IMR-90 (cell line): ENCODE data around the gene AXIN1. TPM values are rescaled to one million over a fixed set of nuclear protein-coding genes. Genes with fewer than 3 reads are reported as not detected.

ENCODE experiments used
- ATAC-seq: fragments of 200-7000 bp; cut with Tn5 transposase; 2 replicates; pipeline ENCODE4 v1.9.1; 2020; ENCODE audit warnings: low read depth, mild to moderate bottlenecking, moderate library complexity
- BruUV-seq: library from RNA; stranded (reverse); fragments of 400-500 nt; replicated peaks from 2 replicates; lab custom pipeline; 2021; lab: Mats Ljungman, UMichigan
- CTCF ChIA-PET: fragments of 300-600 bp; formaldehyde crosslinking; extraction: SDS; loops from one replicate; lab custom pipeline; 2021; ENCODE audit warnings: antibody characterized with exemption; lab: Yijun Ruan, JAX
- POLR2A ChIA-PET: fragments of 300-600 bp; sonication (Branson Sonifier 250); formaldehyde crosslinking; loops from one replicate; lab custom pipeline; 2022; ENCODE audit warnings: antibody characterized with exemption; ENCODE audit not compliant: unreplicated experiment; lab: Charles Lee
- DNase-seq: peaks from one replicate; pipeline ENCODE4 v3.0.0; 2013
- H2AFZ ChIP-seq: replicated peaks from 2 replicates; pipeline ENCODE3; 2013; ENCODE audit warnings: low read length, mild to moderate bottlenecking; ENCODE audit not compliant: poor library complexity
- H2AK5ac ChIP-seq: 2 replicates; pipeline ENCODE4 v1.6.1; 2013; ENCODE audit warnings: low read depth, low read length, inconsistent platforms
- H2AK9ac ChIP-seq: replicated peaks from 2 replicates; pipeline ENCODE3; 2013; ENCODE audit warnings: mild to moderate bottlenecking, low read depth, low read length, moderate library complexity; ENCODE audit not compliant: poor library complexity
- H2BK120ac ChIP-seq: 2 replicates; pipeline ENCODE4 v1.6.1; 2013; ENCODE audit warnings: low read depth, low read length, inconsistent platforms
- H2BK15ac ChIP-seq: 3 replicates; pipeline ENCODE4 v1.6.1; 2013; ENCODE audit warnings: low read depth, low read length, inconsistent platforms
- H2BK20ac ChIP-seq: 2 replicates; pipeline ENCODE4 v1.6.1; 2013; ENCODE audit warnings: low read depth, mild to moderate bottlenecking, inconsistent platforms, low read length, moderate library complexity
- H2BK5ac ChIP-seq: 2 replicates; pipeline ENCODE4 v1.6.1; 2013; ENCODE audit warnings: mild to moderate bottlenecking, low read depth, low read length, inconsistent platforms; ENCODE audit not compliant: poor library complexity, severe bottlenecking
- H3K14ac ChIP-seq: replicated peaks from 2 replicates; pipeline ENCODE4 v1.6.1; 2013; ENCODE audit warnings: low read depth, low read length, inconsistent platforms
- H3K18ac ChIP-seq: 2 replicates; pipeline ENCODE4 v1.6.1; 2013; ENCODE audit warnings: low read depth, low read length, control low read depth
- H3K23ac ChIP-seq: 2 replicates; pipeline ENCODE4 v1.6.1; 2013; ENCODE audit warnings: low read depth, low read length, inconsistent platforms
- H3K27ac ChIP-seq: 2 replicates; pipeline ENCODE4 v1.5.1; 2013; ENCODE audit warnings: mild to moderate bottlenecking, control low read depth, low read length; ENCODE audit not compliant: insufficient read depth
- H3K27me3 ChIP-seq: 2 replicates; pipeline ENCODE4 v1.6.1; 2013; ENCODE audit warnings: low read length; ENCODE audit not compliant: control insufficient read depth, insufficient read depth
- H3K36me3 ChIP-seq: 2 replicates; pipeline ENCODE4 v1.6.1; 2013; ENCODE audit warnings: low read length, mixed read lengths; ENCODE audit not compliant: control insufficient read depth, insufficient read depth
- H3K4ac ChIP-seq: 2 replicates; pipeline ENCODE4 v1.6.1; 2013; ENCODE audit warnings: low read depth, low read length, inconsistent platforms
- H3K4me1 ChIP-seq: 2 replicates; pipeline ENCODE4 v1.6.1; 2013; ENCODE audit warnings: low read length, mixed read lengths; ENCODE audit not compliant: control insufficient read depth, insufficient read depth
- H3K4me2 ChIP-seq: 2 replicates; pipeline ENCODE4 v1.6.1; 2013; ENCODE audit warnings: low read depth, mild to moderate bottlenecking, control low read depth, low read length, moderate library complexity
- H3K4me3 ChIP-seq: 2 replicates; pipeline ENCODE4 v1.5.1; 2013; ENCODE audit warnings: low read depth, mild to moderate bottlenecking, control low read depth, low read length, moderate library complexity; ENCODE audit not compliant: insufficient read depth
- H3K56ac ChIP-seq: 2 replicates; pipeline ENCODE4 v1.6.1; 2013; ENCODE audit warnings: low read length, inconsistent platforms; ENCODE audit not compliant: insufficient read depth; ENCODE audit errors: extremely low read depth
- H3K79me1 ChIP-seq, 2 experiments: 2 replicates each; pipeline ENCODE4 v1.6.1; 2013; ENCODE audit warnings: low read length in 2 of 2, inconsistent platforms in 1 of 2, low read depth in 1 of 2
- H3K9ac ChIP-seq: 2 replicates; pipeline ENCODE4 v1.6.1; 2013; ENCODE audit warnings: low read depth, low read length, control low read depth
- H3K9me1 ChIP-seq: 2 replicates; pipeline ENCODE4 v1.6.1; 2013; ENCODE audit warnings: low read length, inconsistent platforms; ENCODE audit not compliant: insufficient read depth
- H3K9me3 ChIP-seq: 2 replicates; pipeline ENCODE4 v1.6.1; 2013; ENCODE audit warnings: low read length; ENCODE audit not compliant: control insufficient read depth, insufficient read depth
- H4K20me1 ChIP-seq: 2 replicates; pipeline ENCODE4 v1.6.1; 2013; ENCODE audit warnings: low read length, inconsistent platforms; ENCODE audit not compliant: insufficient read depth
- H4K5ac ChIP-seq: 2 replicates; pipeline ENCODE4 v1.6.1; 2013; ENCODE audit warnings: mild to moderate bottlenecking, low read depth, low read length, control low read depth
- H4K8ac ChIP-seq, 2 experiments: 2 replicates each; pipeline ENCODE4 v1.6.1; 2013; ENCODE audit warnings: low read depth in 2 of 2, low read length in 2 of 2, control low read depth in 1 of 2, inconsistent platforms in 1 of 2
- H4K91ac ChIP-seq: 2 replicates; pipeline ENCODE4 v1.6.1; 2013; ENCODE audit warnings: low read depth, low read length, inconsistent platforms; ENCODE audit not compliant: insufficient read depth
- BHLHE40 ChIP-seq: fragments of 150-350 bp; IDR thresholded peaks from 2 replicates; pipeline ENCODE4 v1.6.1; 2016; ENCODE audit warnings: mild to moderate bottlenecking, low read depth, low read length
- CEBPB ChIP-seq: IDR thresholded peaks from 2 replicates; pipeline ENCODE4 v1.6.1; 2012; ENCODE audit warnings: low read depth, low read length, improper control_type of control experiment
- CHD1 ChIP-seq: IDR thresholded peaks from 2 replicates; pipeline ENCODE4 v1.6.1; 2012; ENCODE audit warnings: low read depth, low read length, improper control_type of control experiment
- CTCF ChIP-seq: conservative IDR thresholded peaks from 2 replicates; pipeline ENCODE4 v1.5.1; 2012; ENCODE audit warnings: mild to moderate bottlenecking, low read depth, low read length, improper control_type of control experiment
- ELK1 ChIP-seq: fragments of 150-350 bp; IDR thresholded peaks from 2 replicates; pipeline ENCODE4 v1.6.1; 2016; ENCODE audit warnings: low read depth, mild to moderate bottlenecking, low read length, moderate library complexity, borderline replicate concordance
- FOS ChIP-seq: fragments of 150-350 bp; IDR thresholded peaks from 2 replicates; pipeline ENCODE4 v1.6.1; 2016; ENCODE audit warnings: low read depth, low read length
- MAFK ChIP-seq: IDR thresholded peaks from 2 replicates; pipeline ENCODE4 v1.6.1; 2012; ENCODE audit warnings: low read depth, low read length, improper control_type of control experiment
- MAZ ChIP-seq: IDR thresholded peaks from 2 replicates; pipeline ENCODE4 v1.6.1; 2012; ENCODE audit warnings: low read depth, mild to moderate bottlenecking, low read length, improper control_type of control experiment, moderate library complexity, borderline replicate concordance
- MXI1 ChIP-seq: IDR thresholded peaks from 2 replicates; pipeline ENCODE4 v1.6.1; 2012; ENCODE audit warnings: low read depth, mild to moderate bottlenecking, low read length, moderate library complexity, borderline replicate concordance
- NFE2L2 ChIP-seq: fragments of 150-350 bp; IDR thresholded peaks from 2 replicates; pipeline ENCODE4 v1.6.1; 2016; ENCODE audit warnings: low read depth, mild to moderate bottlenecking, low read length
- POLR2A ChIP-seq: IDR thresholded peaks from 2 replicates; pipeline ENCODE4 v1.6.1; 2012; ENCODE audit warnings: mild to moderate bottlenecking, low read depth, low read length
- RAD21 ChIP-seq: IDR thresholded peaks from 2 replicates; pipeline ENCODE4 v1.6.1; 2012; ENCODE audit warnings: low read length, improper control_type of control experiment
- RCOR1 ChIP-seq: IDR thresholded peaks from 2 replicates; pipeline ENCODE4 v1.6.1; 2012; ENCODE audit warnings: mild to moderate bottlenecking, low read length, improper control_type of control experiment; ENCODE audit not compliant: insufficient replicate concordance
- RFX5 ChIP-seq: IDR thresholded peaks from 2 replicates; pipeline ENCODE4 v1.8.0; 2012; ENCODE audit warnings: low read depth, mild to moderate bottlenecking, low read length, moderate library complexity
- SMC3 ChIP-seq: fragments of 150-350 bp; IDR thresholded peaks from 2 replicates; pipeline ENCODE4 v1.6.1; 2016; ENCODE audit warnings: low read depth, mild to moderate bottlenecking, antibody characterized with exemption, low read length, moderate library complexity
- USF2 ChIP-seq: fragments of 150-350 bp; IDR thresholded peaks from 2 replicates; pipeline ENCODE4 v1.6.1; 2017; ENCODE audit warnings: mild to moderate bottlenecking, antibody characterized with exemption, low read length, low read depth
- WGBS, 2 experiments: methylation state at CpG; one replicate each; pipeline versions ENCODE4 v1.1.5 to v1.1.7; 2013; ENCODE audit warnings: missing lambda C conversion rate in 2 of 2; ENCODE audit not compliant: insufficient read length in 1 of 2; ENCODE audit errors: extremely low coverage in 2 of 2; 5-methylcytosine and 5-hydroxymethylcytosine counted together
- dilution Hi-C: fragments of 300-500 bp; cut with HindIII; formaldehyde crosslinking; loops from one replicate; pipeline ENCODE4 v1.14.3; 2018; ENCODE audit warnings: low sequenced_read_pairs; ENCODE audit not compliant: unreplicated experiment
- in situ Hi-C: fragments of 300-500 bp; cut with MboI; formaldehyde crosslinking; loops from 3 replicates; pipeline ENCODE4 v1.14.3; 2019; ENCODE audit warnings: low sequenced_read_pairs, inconsistent platforms, mixed read lengths
- intact Hi-C: fragments of 100-400 bp; cut with micrococcal nuclease; formaldehyde crosslinking; loops from 2 replicates; pipeline ENCODE4 v1.10.0; 2022
- polyA plus RNA-seq, 3 experiments: library from polyadenylated mRNA; depleted of rRNA; stranded (reverse); fragments of >200 nt; gene quantifications; 2 replicates each; pipeline ENCODE4 v1.2.3, GENCODE V29; 2012; ENCODE audit warnings: low replicate concordance in 1 of 3
- total RNA-seq: library from RNA; depleted of rRNA; stranded (reverse); fragments of >200 nt; gene quantifications from 2 replicates; pipeline ENCODE4 v1.2.3, GENCODE V29; 2012

Gene AXIN1
- total and polyA plus RNA-seq, 2 of the 4 experiments (the other 2 are of a cell fraction) = 10.9 to 14.2 TPM

DNA sequence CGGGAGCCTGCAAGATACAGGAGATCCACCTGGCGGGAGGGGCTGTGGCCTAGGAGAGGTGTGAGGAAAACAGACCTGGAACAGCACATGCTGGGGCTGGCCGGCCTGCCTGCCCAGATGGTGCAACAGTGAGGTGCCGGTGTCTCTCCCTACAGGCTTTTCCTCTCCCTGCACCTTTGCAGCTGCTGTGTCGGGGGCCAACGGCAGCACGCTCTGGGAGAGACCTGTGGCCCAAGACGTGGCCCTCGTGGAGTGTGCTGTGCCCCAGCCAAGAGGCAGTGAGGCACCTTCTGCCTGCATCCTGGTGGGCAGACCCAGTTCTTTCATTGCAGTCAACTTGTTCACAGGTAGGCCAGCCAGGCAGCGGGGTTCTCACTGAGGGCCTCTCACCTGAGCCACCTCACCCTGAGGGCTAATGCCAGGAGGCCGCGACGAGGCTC is 92.7 kb downstream of the AXIN1 start:
- Histone ChIP-seq H2AK5ac (no peak overlapping the region), H3K9me1 (no peaks in the 10 kb centered on the region), H3K4ac (no peak overlapping the region), H2AK9ac (no peak overlapping the region), H4K8ac (no peak overlapping the region), H2BK20ac (no peak overlapping the region), H3K9ac (no peak overlapping the region), H3K4me2 (no peak overlapping the region), H4K91ac (no peak overlapping the region), H3K9me3 (no peaks in the 10 kb centered on the region), H3K27ac (no peak overlapping the region), H3K79me1 (no peaks in the 10 kb centered on the region), H3K23ac (no peak overlapping the region), H2BK5ac (no peak overlapping the region), H2BK120ac (no peak overlapping the region), H2AFZ (no peak overlapping the region), H3K4me1 (no peaks in the 10 kb centered on the region), H4K20me1 (no peaks in the 10 kb centered on the region), H3K36me3 (peaks cover 46% of the 10 kb centered on the region), H3K18ac (no peak overlapping the region), H3K4me3 (no peak overlapping the region), H2BK15ac (no peak overlapping the region), H3K56ac (no peak overlapping the region), H3K14ac (no peak overlapping the region), H3K27me3 (no peaks in the 10 kb centered on the region), H4K5ac (no peak overlapping the region)
- ChIA-PET POLR2A (no interaction called here), CTCF (no interaction called here)
- WGBS, 2 experiments = 89% methylated on average over 12 of the region's 13 CpGs; no CpG with 5 or more reads in 1 of the 2 experiments
- no TSS peak for BruUV-seq
- in situ Hi-C loops = no loop called here
- TF ChIP-seq CTCF (no peak), MXI1 (no peak), MAZ (no peak), SMC3 (no peak), BHLHE40 (no peak), CEBPB (no peak), RCOR1 (no peak), RAD21 (no peak), USF2 (no peak), ELK1 (no peak), POLR2A (no peak), NFE2L2 (no peak), CHD1 (no peak), RFX5 (no peak), FOS (no peak), MAFK (no peak)
- dilution Hi-C loops = no loop called here
- DNase-seq = no peak
- no peak for ATAC-seq
- intact Hi-C loops = no loop called here
